CD4-positive, alpha-beta T cell (primary cell): ENCODE data around the gene LPAR2. TPM values are rescaled to one million over a fixed set of nuclear protein-coding genes. Genes with fewer than 3 reads are reported as not detected.
A peak's percentile ranks its signal among the peaks of the same experiment; 100 is the strongest.

Experiments
- ATAC-seq: fragments of 200-7000 bp; cut with Tn5 transposase; one replicate; pipeline ENCODE4 v1.10.0; 2022; ENCODE audit warnings: mild to moderate bottlenecking; ENCODE audit not compliant: poor library complexity
- CTCF ChIA-PET: fragments of 350-600 bp; sonication (Branson Sonifier 250); formaldehyde crosslinking; loops from one replicate; lab custom pipeline; 2021; ENCODE audit warnings: antibody characterized with exemption, inconsistent platforms; lab: Charles Lee
- POLR2A ChIA-PET: fragments of 350-600 bp; sonication (Branson Sonifier 250); formaldehyde crosslinking; loops from one replicate; lab custom pipeline; 2021; ENCODE audit warnings: antibody characterized with exemption, inconsistent platforms; lab: Charles Lee
- DNase-seq, 14 experiments: peaks; one replicate each; pipeline ENCODE4 v3.0.0-alpha.2; 2013 to 2020; ENCODE audit warnings: mixed read lengths in 2 of 14
- H3K27ac ChIP-seq, 2 donors: one replicate each; pipeline versions ENCODE4 v1.5.1 to v1.7.0; 2013; ENCODE audit warnings: low read length in 2 of 2, low read depth in 1 of 2, mild to moderate bottlenecking in 1 of 2
- H3K27me3 ChIP-seq, 2 experiments: 1 replicate in 1 of 2; 2 replicates in 1 of 2; pipeline versions ENCODE4 v1.6.1 to v1.7.0; 2013; ENCODE audit warnings: low read length in 2 of 2, control low read depth in 1 of 2, mild to moderate bottlenecking in 1 of 2, moderate library complexity in 1 of 2; ENCODE audit not compliant: insufficient read depth in 2 of 2, control insufficient read depth in 1 of 2
- H3K36me3 ChIP-seq: one replicate; pipeline ENCODE4 v1.6.1; 2013; ENCODE audit warnings: low read length, control low read depth; ENCODE audit not compliant: insufficient read depth
- H3K4me1 ChIP-seq: one replicate; pipeline ENCODE4 v1.6.1; 2013; ENCODE audit warnings: low read length, control low read depth; ENCODE audit not compliant: insufficient read depth
- H3K4me3 ChIP-seq: one replicate; pipeline ENCODE4 v1.5.1; 2013; ENCODE audit warnings: mild to moderate bottlenecking, low read length, moderate library complexity
- H3K9me3 ChIP-seq, 2 experiments: 1 replicate in 1 of 2; 2 replicates in 1 of 2; pipeline versions ENCODE4 v1.6.1 to v1.7.0; 2013; ENCODE audit warnings: low read length in 2 of 2, mild to moderate bottlenecking in 2 of 2, control low read depth in 1 of 2, moderate library complexity in 1 of 2; ENCODE audit not compliant: control insufficient read depth in 1 of 2, insufficient read depth in 1 of 2
- H3K27ac Mint-ChIP-seq: one replicate; pipeline ENCODE4 v1.8.0; 2020; ENCODE audit warnings: mixed read lengths
- H3K27me3 Mint-ChIP-seq: one replicate; pipeline ENCODE4 v1.8.0; 2021; ENCODE audit warnings: mixed read lengths
- H3K36me3 Mint-ChIP-seq: one replicate; pipeline ENCODE4 v1.8.0; 2021; ENCODE audit warnings: low read depth, mixed read lengths
- H3K4me1 Mint-ChIP-seq: one replicate; pipeline ENCODE4 v1.8.0; 2021; ENCODE audit warnings: low read depth, mixed read lengths
- H3K4me3 Mint-ChIP-seq: one replicate; pipeline ENCODE4 v1.8.0; 2020; ENCODE audit warnings: mild to moderate bottlenecking, mixed read lengths
- H3K9me3 Mint-ChIP-seq: one replicate; pipeline ENCODE4 v1.8.0; 2020; ENCODE audit warnings: mixed read lengths
- intact Hi-C, 2 experiments: fragments of 100-400 bp; cut with DNase I in 1 of 2; cut with micrococcal nuclease in 1 of 2; formaldehyde crosslinking; loops; one replicate each; pipeline versions ENCODE4 v1.15.1 to v1.9.0; 2023 to 2025; cut with DNase I, micrococcal nuclease
- total RNA-seq, 174 experiments: library from RNA in 2 of 174; stranded (reverse) in 2 of 174; gene quantifications; one replicate each; pipeline ENCODE4 v1.2.3 and lab custom pipeline; 2021 to 2026
- TF ChIP-seq, protein P1 (sequence below): fragments of 200-600 bp; IDR thresholded peaks from one replicate; pipeline ENCODE4 v1.8.0; 2022; ENCODE audit warnings: antibody characterized with exemption, mild to moderate bottlenecking

LPAR2 gene
- total RNA-seq, 2 experiments from 2014 or later, result 85.9 to 93.7 TPM

DNA sequence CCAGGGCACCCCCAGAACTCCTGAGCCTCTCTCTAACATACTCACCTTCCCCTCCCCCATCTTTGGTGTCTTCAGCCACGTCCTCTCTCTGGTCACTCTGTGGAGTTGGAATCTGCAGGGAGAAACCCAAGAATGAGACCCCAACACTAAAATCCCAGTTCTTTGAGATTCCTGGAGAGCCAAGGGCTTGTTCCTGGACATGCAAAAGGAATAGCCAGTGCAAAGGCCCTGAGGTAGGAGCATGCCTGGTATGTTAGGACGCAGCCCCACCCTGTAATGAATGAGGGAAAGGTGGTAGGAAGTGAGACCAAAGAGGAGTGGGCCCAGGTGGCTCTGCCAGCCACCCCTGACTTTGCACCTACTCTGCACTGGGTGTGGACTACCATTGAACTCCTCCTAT is 2.4 kb upstream of the LPAR2 start:
- POLR2A ChIA-PET, result no interaction called here
- H3K27me3 ChIP-seq, result no peaks in the 10 kb centered on the region
- H3K4me1 ChIP-seq, result peaks cover 35% of the 10 kb centered on the region
- Mint-ChIP-seq H3K4me1 (peaks cover 29% of the 10 kb centered on the region), H3K27ac (peak overlapping the region; percentile 87), H3K9me3 (no peaks in the 10 kb centered on the region), H3K36me3 (peaks cover 68% of the 10 kb centered on the region), H3K4me3 (peak overlapping the region; percentile 38), H3K27me3 (no peaks in the 10 kb centered on the region)
- no peaks in the 10 kb centered on the region for H3K9me3 ChIP-seq
- peaks cover 51% of the 10 kb centered on the region for H3K36me3 ChIP-seq
- DNase-seq (peak in 1 of 14 experiments; percentile 18), ATAC-seq (no peak)
- TF ChIP-seq, protein P1, sequence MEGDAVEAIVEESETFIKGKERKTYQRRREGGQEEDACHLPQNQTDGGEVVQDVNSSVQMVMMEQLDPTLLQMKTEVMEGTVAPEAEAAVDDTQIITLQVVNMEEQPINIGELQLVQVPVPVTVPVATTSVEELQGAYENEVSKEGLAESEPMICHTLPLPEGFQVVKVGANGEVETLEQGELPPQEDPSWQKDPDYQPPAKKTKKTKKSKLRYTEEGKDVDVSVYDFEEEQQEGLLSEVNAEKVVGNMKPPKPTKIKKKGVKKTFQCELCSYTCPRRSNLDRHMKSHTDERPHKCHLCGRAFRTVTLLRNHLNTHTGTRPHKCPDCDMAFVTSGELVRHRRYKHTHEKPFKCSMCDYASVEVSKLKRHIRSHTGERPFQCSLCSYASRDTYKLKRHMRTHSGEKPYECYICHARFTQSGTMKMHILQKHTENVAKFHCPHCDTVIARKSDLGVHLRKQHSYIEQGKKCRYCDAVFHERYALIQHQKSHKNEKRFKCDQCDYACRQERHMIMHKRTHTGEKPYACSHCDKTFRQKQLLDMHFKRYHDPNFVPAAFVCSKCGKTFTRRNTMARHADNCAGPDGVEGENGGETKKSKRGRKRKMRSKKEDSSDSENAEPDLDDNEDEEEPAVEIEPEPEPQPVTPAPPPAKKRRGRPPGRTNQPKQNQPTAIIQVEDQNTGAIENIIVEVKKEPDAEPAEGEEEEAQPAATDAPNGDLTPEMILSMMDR, result no peak
- intact Hi-C loops, result no loop called here
- no peak overlapping the region for H3K27ac ChIP-seq
- CTCF ChIA-PET, result interaction anchor here (2.5 kb wide), 1 partner anchor 98 kb away, joined by 10 read pairs; no protein-coding TSS in a partner anchor
- H3K4me3 ChIP-seq, result no peak overlapping the region

- peak in 1 of 14 experiments; percentile 28 for DNase-seq
These were observed 2.0 kb upstream of the LPAR2 start for GRCh38 chr19:19630062-19630414.

DNA sequence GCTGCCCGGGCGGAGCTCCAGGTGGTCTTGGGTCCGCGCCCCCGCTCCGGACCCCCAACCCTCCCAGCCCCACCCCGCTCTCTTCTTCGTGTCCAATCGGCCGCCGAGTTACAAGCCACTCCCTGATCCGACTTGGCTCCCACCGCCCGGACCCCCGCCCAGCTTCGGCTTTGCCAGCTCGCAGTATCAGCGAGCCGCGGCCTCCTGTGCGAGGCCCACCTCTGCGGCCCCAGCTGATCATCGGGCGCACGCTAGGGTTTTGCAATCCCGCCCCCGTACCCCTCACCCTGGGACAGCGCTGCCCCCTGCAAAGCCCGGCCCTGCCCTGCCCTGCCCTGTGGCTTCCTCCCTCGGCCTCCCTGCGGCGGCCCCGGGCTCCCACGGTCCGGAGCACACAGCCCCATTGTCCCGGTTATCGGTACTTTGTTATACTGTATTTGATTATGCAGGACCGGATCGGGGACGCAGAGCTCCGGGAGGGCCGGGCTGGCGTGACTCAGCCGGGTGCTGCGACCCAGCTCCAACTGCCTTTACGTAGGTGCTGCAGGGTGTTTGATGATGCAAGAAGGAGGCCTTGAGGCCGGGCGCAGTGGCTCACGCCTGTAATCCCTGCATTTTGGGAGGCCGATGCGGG is 598 bp upstream of the LPAR2 start:
- H3K4me1 Mint-ChIP-seq, result peaks cover 31% of the 10 kb centered on the region
- Histone ChIP-seq H3K4me1 (peaks cover 36% of the 10 kb centered on the region), H3K36me3 (peaks cover 47% of the 10 kb centered on the region), H3K27me3 (no peaks in the 10 kb centered on the region), H3K27ac (peak overlapping the region; percentile 32 to 84), H3K4me3 (peak overlapping the region; percentile 61), H3K9me3 (no peaks in the 10 kb centered on the region)
- ChIA-PET CTCF (interaction anchor here (0.8 to 2.5 kb wide), 7 partner anchors 8 to 99 kb away, joined by 3 to 10 read pairs (median 3); partner anchors contain the start of gene GMIP), POLR2A (interaction anchor here (0.6 to 2.5 kb wide), 16 partner anchors 12 to 423 kb away, joined by 3 to 17 read pairs (median 6); partner anchors contain the start of genes ATP13A1, GMIP, ZNF101 and ZNF14)
- no peaks in the 10 kb centered on the region for H3K9me3 Mint-ChIP-seq
- intact Hi-C loops, result loop anchor here (1.0 to 5.0 kb wide), 6 partner anchors 10 to 329 kb away; partner anchors contain the start of genes GMIP (in 2 of the 2), ATP13A1 (in 1 of the 2) and PBX4 (in 1 of the 2)
- DNase-seq (peak in 11 of 14 experiments; percentile 22 to 72 (median 44)), ATAC-seq (peak; percentile 18)
- H3K27me3 Mint-ChIP-seq, result no peaks in the 10 kb centered on the region
- peaks cover 60% of the 10 kb centered on the region for H3K36me3 Mint-ChIP-seq
- TF ChIP-seq, protein P1, result no peak
- H3K4me3 Mint-ChIP-seq, result peak overlapping the region; percentile 89
- peak overlapping the region; percentile 87 for H3K27ac Mint-ChIP-seq

More at GRCh38 chr19:19630062-19630414, 2.0 kb upstream of the LPAR2 start:
- peaks cover 29% of the 10 kb centered on the region for H3K4me1 Mint-ChIP-seq
- intact Hi-C loops, result no loop called here
- no peak for ATAC-seq
- peak overlapping the region; percentile 38 for H3K4me3 Mint-ChIP-seq
- Histone ChIP-seq H3K27ac (no peak overlapping the region), H3K4me1 (peaks cover 31% of the 10 kb centered on the region), H3K9me3 (no peaks in the 10 kb centered on the region), H3K36me3 (peaks cover 49% of the 10 kb centered on the region), H3K27me3 (no peaks in the 10 kb centered on the region), H3K4me3 (no peak overlapping the region)
- H3K36me3 Mint-ChIP-seq, result peaks cover 64% of the 10 kb centered on the region
- TF ChIP-seq, protein P1, result no peak
- ChIA-PET POLR2A (no interaction called here), CTCF (interaction anchor here (2.5 kb wide), 1 partner anchor 98 kb away, joined by 10 read pairs; no protein-coding TSS in a partner anchor)
- H3K9me3 Mint-ChIP-seq, result no peaks in the 10 kb centered on the region
- H3K27ac Mint-ChIP-seq, result peak overlapping the region; percentile 87
- H3K27me3 Mint-ChIP-seq, result no peaks in the 10 kb centered on the region
